ENCODE data around the gene FAM13A. TPM values are rescaled to one million over a fixed set of nuclear protein-coding genes. Genes with fewer than 3 reads are reported as not detected.

Gene FAM13A
- total and polyA plus RNA-seq, 2 of the 4 experiments (the other 2 are of a cell fraction), result 13.1 to 22.0 TPM

- in situ Hi-C loops (cut with MboI; ENCODE audit: low sequenced_read_pairs), result no loop called here
- Histone ChIP-seq H2BK20ac (ENCODE audit: low read depth, low read length) (no peak overlapping the region), H3K4ac (ENCODE audit: low read depth, low read length) (no peak overlapping the region), H2AFZ (replicated peaks; ENCODE audit: low read length, poor library complexity) (no peak overlapping the region), H3K4me3 (ENCODE audit: insufficient read depth, low read depth, low read length) (no peak overlapping the region), H3K4me1 (ENCODE audit: control insufficient read depth, insufficient read depth, low read length) (no peaks in the 10 kb centered on the region; the same call in 1 of the 2 replicates), H2BK120ac (ENCODE audit: low read depth, low read length) (no peak overlapping the region), H2BK5ac (ENCODE audit: low read depth, low read length, poor library complexity, severe bottlenecking) (no peak overlapping the region), H3K9ac (ENCODE audit: low read depth, low read length) (no peak overlapping the region), H3K4me2 (ENCODE audit: low read depth, low read length) (no peak overlapping the region), H3K36me3 (ENCODE audit: control insufficient read depth, insufficient read depth, low read length) (no peaks in the 10 kb centered on the region), H3K79me1 (ENCODE audit: low read depth in 1 of 2, low read length in 2 of 2) (no peaks in the 10 kb centered on the region), H3K27ac (ENCODE audit: insufficient read depth, low read length) (no peak overlapping the region), H2AK5ac (ENCODE audit: low read depth, low read length) (no peak overlapping the region), H3K14ac (replicated peaks; ENCODE audit: low read depth, low read length) (no peak overlapping the region), H4K91ac (ENCODE audit: insufficient read depth, low read depth, low read length) (no peak overlapping the region), H4K8ac (ENCODE audit: low read depth in 2 of 2, low read length in 2 of 2) (no peak overlapping the region), H3K9me3 (ENCODE audit: control insufficient read depth, insufficient read depth, low read length) (peaks cover 3% of the 10 kb centered on the region), H4K5ac (ENCODE audit: low read depth, low read length) (no peak overlapping the region), H3K18ac (ENCODE audit: low read depth, low read length) (no peak overlapping the region), H3K27me3 (ENCODE audit: control insufficient read depth, insufficient read depth, low read length) (no peaks in the 10 kb centered on the region), H2AK9ac (replicated peaks; ENCODE audit: low read depth, low read length, poor library complexity) (no peak overlapping the region), H3K9me1 (ENCODE audit: insufficient read depth, low read length) (no peaks in the 10 kb centered on the region), H4K20me1 (ENCODE audit: insufficient read depth, low read length) (no peaks in the 10 kb centered on the region), H2BK15ac (ENCODE audit: low read depth, low read length) (no peak overlapping the region), H3K23ac (ENCODE audit: low read depth, low read length) (no peak overlapping the region), H3K56ac (ENCODE audit: extremely low read depth, insufficient read depth, low read length) (no peak overlapping the region)
- ATAC-seq (ENCODE audit: low read depth) (no peak), DNase-seq (no peak)
- no peak for TF ChIP-seq USF2 (IDR thresholded peaks at IDR 0.05; ENCODE audit: low read depth, low read length)
- TF ChIP-seq BHLHE40 (IDR thresholded peaks at IDR 0.05; ENCODE audit: low read depth, low read length), result no peak
- no peak for TF ChIP-seq MAZ (IDR thresholded peaks at IDR 0.05; ENCODE audit: borderline replicate concordance, low read depth, low read length)
- TF ChIP-seq SMC3 (IDR thresholded peaks at IDR 0.05; ENCODE audit: low read depth, low read length), result no peak
- TF ChIP-seq FOS (IDR thresholded peaks at IDR 0.05; ENCODE audit: low read depth, low read length), result no peak
- dilution Hi-C loops (cut with HindIII; ENCODE audit: low sequenced_read_pairs, unreplicated experiment), result no loop called here
- ChIA-PET CTCF (interaction anchor here (0.6 kb wide), 1 partner anchor 15 kb away, joined by 3 read pairs; no protein-coding TSS in a partner anchor), POLR2A (ENCODE audit: unreplicated experiment) (no interaction called here)
- BruUV-seq (replicated peaks), result no TSS peak
- intact Hi-C loops (cut with micrococcal nuclease), result no loop called here
- no CpG with 5 or more reads among the region's 3 CpGs for WGBS, 2 experiments (ENCODE audit: extremely low coverage in 2 of 2, insufficient read length in 1 of 2)
Measured at GRCh38 chr4:88952081-88952480, 104.9 kb downstream of the FAM13A start.

Data from IMR-90 (cell line).